Measurements from ENCODE around the gene HMGN2. TPM values are rescaled to one million over a fixed set of nuclear protein-coding genes. Genes with fewer than 3 reads are reported as not detected.

HMGN2 gene
- total and polyA plus RNA-seq, 2 of the 13 experiments (the other 11 are each of a cell fraction or from before 2014, with no cell fraction given) = 63.4 to 343 TPM

DNA sequence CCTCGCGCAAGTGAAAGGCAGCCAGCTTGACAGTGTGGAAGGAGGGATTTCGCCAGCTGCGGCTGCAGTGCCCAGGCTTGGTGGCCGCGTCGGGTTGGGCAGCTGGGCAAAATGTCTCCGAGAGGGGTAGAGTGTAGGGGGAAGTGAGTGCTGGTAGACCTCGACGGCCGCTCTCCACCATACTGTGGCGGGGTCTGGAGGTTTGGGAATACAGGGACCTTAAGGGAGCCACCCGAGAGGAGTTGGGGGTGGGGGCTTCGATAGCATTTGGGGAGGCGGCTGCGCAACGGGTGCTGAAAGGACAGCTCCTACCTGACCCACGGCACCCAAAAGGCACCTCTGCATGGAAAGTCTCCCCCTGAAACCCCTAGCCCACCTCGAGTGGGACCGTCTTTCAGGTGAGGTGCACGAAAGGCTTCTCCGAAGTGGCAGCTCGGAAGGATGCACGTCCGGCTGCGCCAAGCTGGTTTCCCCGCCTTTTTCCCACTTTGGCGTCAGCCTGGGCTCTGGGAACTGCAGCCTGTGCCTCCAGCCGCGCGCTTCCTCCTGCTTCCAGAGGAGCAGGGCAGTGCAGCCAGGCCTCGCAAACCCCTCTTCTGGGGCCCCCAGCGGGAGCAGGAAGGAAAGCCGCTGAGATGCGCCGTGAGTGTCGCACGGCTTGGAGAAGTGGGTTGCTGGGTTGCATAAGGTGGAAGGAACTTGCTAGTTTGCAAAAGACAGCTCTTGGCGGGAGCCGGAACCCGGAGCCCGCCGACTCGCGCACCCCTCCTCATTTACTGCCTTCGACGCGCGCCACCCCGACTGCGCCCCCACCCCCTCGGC is 531 bp upstream of the HMGN2 start (continued):
- TF ChIP-seq, protein P1, sequence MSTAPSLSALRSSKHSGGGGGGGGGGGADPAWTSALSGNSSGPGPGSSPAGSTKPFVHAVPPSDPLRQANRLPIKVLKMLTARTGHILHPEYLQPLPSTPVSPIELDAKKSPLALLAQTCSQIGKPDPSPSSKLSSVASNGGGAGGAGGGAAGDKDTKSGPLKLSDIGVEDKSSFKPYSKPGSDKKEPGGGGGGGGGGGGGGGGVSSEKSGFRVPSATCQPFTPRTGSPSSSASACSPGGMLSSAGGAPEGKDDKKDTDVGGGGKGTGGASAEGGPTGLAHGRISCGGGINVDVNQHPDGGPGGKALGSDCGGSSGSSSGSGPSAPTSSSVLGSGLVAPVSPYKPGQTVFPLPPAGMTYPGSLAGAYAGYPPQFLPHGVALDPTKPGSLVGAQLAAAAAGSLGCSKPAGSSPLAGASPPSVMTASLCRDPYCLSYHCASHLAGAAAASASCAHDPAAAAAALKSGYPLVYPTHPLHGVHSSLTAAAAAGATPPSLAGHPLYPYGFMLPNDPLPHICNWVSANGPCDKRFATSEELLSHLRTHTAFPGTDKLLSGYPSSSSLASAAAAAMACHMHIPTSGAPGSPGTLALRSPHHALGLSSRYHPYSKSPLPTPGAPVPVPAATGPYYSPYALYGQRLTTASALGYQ (CRISPR knock-in tag; IDR thresholded peaks at IDR 0.05) = no peak
- no peak for TF ChIP-seq KAT7 (CRISPR knock-in tag; IDR thresholded peaks at IDR 0.05; ENCODE audit: borderline replicate concordance)
- no peak for TF ChIP-seq ZFP36L2 (CRISPR knock-in tag; IDR thresholded peaks at IDR 0.05)
- peak; percentile 52; the same call in 1 of the 2 replicates for TF ChIP-seq ZNF326 (CRISPR knock-in tag; IDR thresholded peaks at IDR 0.05; ENCODE audit: borderline replicate concordance)
- TF ChIP-seq ZNF12 (CRISPR knock-in tag; IDR thresholded peaks at IDR 0.05) = no peak
- TF ChIP-seq ZBTB8A (CRISPR knock-in tag; IDR thresholded peaks at IDR 0.05; ENCODE audit: borderline replicate concordance, low read depth) = no peak
- TF ChIP-seq ZNF367 (CRISPR knock-in tag; IDR thresholded peaks at IDR 0.05; ENCODE audit: borderline replicate concordance) = no peak
- TF ChIP-seq, protein P2, sequence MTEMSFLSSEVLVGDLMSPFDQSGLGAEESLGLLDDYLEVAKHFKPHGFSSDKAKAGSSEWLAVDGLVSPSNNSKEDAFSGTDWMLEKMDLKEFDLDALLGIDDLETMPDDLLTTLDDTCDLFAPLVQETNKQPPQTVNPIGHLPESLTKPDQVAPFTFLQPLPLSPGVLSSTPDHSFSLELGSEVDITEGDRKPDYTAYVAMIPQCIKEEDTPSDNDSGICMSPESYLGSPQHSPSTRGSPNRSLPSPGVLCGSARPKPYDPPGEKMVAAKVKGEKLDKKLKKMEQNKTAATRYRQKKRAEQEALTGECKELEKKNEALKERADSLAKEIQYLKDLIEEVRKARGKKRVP (CRISPR knock-in tag; IDR thresholded peaks at IDR 0.05) = no peak
- no peak for TF ChIP-seq ZFY (CRISPR knock-in tag; IDR thresholded peaks at IDR 0.05)
- TF ChIP-seq TEAD2 (CRISPR knock-in tag; IDR thresholded peaks at IDR 0.05) = no peak
- no peak for TF ChIP-seq ZMYM2 (CRISPR knock-in tag; IDR thresholded peaks at IDR 0.05)
- TF ChIP-seq FOXJ3 (CRISPR knock-in tag; IDR thresholded peaks at IDR 0.05; ENCODE audit: borderline replicate concordance) = no peak
- TF ChIP-seq TCF7L2 (IDR thresholded peaks at IDR 0.05; ENCODE audit: low read depth, low read length) = no peak
- no peak for TF ChIP-seq SRSF4 (IDR thresholded peaks at IDR 0.05; ENCODE audit: low read depth, low read length, poor library complexity, severe bottlenecking)
- TF ChIP-seq, protein P3, sequence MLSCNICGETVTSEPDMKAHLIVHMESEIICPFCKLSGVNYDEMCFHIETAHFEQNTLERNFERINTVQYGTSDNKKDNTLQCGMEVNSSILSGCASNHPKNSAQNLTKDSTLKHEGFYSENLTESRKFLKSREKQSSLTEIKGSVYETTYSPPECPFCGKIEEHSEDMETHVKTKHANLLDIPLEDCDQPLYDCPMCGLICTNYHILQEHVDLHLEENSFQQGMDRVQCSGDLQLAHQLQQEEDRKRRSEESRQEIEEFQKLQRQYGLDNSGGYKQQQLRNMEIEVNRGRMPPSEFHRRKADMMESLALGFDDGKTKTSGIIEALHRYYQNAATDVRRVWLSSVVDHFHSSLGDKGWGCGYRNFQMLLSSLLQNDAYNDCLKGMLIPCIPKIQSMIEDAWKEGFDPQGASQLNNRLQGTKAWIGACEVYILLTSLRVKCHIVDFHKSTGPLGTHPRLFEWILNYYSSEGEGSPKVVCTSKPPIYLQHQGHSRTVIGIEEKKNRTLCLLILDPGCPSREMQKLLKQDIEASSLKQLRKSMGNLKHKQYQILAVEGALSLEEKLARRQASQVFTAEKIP (CRISPR knock-in tag; IDR thresholded peaks at IDR 0.05; ENCODE audit: borderline replicate concordance) = no peak
- TF ChIP-seq, protein P4, sequence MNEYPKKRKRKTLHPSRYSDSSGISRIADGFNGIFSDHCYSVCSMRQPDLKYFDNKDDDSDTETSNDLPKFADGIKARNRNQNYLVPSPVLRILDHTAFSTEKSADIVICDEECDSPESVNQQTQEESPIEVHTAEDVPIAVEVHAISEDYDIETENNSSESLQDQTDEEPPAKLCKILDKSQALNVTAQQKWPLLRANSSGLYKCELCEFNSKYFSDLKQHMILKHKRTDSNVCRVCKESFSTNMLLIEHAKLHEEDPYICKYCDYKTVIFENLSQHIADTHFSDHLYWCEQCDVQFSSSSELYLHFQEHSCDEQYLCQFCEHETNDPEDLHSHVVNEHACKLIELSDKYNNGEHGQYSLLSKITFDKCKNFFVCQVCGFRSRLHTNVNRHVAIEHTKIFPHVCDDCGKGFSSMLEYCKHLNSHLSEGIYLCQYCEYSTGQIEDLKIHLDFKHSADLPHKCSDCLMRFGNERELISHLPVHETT (CRISPR knock-in tag; conservative IDR thresholded peaks at IDR 0.05) = no peak
- TF ChIP-seq, protein P5, sequence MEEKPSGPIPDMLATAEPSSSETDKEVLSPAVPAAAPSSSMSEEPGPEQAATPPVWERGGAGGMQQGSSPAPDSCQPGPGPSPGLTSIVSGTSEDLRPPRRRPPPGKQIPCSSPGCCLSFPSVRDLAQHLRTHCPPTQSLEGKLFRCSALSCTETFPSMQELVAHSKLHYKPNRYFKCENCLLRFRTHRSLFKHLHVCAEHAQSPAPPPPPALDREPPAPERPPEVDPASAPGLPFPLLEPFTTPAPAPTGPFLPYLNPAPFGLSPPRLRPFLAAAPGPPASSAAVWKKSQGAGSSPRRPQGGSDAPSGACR (CRISPR knock-in tag; IDR thresholded peaks at IDR 0.05) = no peak
- no peak for TF ChIP-seq CHD2 (IDR thresholded peaks at IDR 0.05; ENCODE audit: low read depth, low read length)
- TF ChIP-seq ZNF709 (CRISPR knock-in tag; IDR thresholded peaks at IDR 0.05) = 0 out of 2 replicates have a peak, but pooled peaks have one; percentile 45
- TF ChIP-seq ZNF234 (CRISPR knock-in tag; conservative IDR thresholded peaks at IDR 0.05) = no peak
- TF ChIP-seq SMAD9 (CRISPR knock-in tag; IDR thresholded peaks at IDR 0.05) = no peak
- no peak for TF ChIP-seq ZNF207 (IDR thresholded peaks at IDR 0.05; ENCODE audit: borderline replicate concordance)
- no peak for TF ChIP-seq MBNL3 (CRISPR knock-in tag; conservative IDR thresholded peaks at IDR 0.05)

Data from HepG2 (cell line).